ENCODE data around the gene SUSD3. TPM values are rescaled to one million over a fixed set of nuclear protein-coding genes. Genes with fewer than 3 reads are reported as not detected.

Gene SUSD3
- total and polyA plus RNA-seq, 10 of the 15 experiments (the other 5 are each of a cell fraction or from before 2014, with no cell fraction given), result 2.5 to 92.0 (median 31.1) TPM

- TF ChIP-seq USF1 (IDR thresholded peaks at IDR 0.05; ENCODE audit: borderline replicate concordance, extremely low read length, insufficient read depth, low read depth, low read length) (no peak), KAT2A (conservative IDR thresholded peaks at IDR 0.05; ENCODE audit: control insufficient read depth, low read depth, low read length) (no peak), PAX5 (IDR thresholded peaks at IDR 0.05; ENCODE audit: borderline replicate concordance, low read depth, low read length) (no peak), ZNF592 (IDR thresholded peaks at IDR 0.05) (no peak), E2F8 (IDR thresholded peaks at IDR 0.05; ENCODE audit: low read depth, partially characterized antibody) (no peak), IKZF1 (conservative IDR thresholded peaks at IDR 0.05) (peak; percentile 25; the same call in 1 of the 2 replicates), SMAD1 (IDR thresholded peaks at IDR 0.05; ENCODE audit: low read depth, partially characterized antibody) (no peak), MYC (IDR thresholded peaks at IDR 0.05; ENCODE audit: insufficient read depth, insufficient read length, insufficient replicate concordance, low read length, severe bottlenecking) (no peak), EED (IDR thresholded peaks at IDR 0.05; ENCODE audit: low read depth) (peak; percentile 16; the same call in 1 of the 2 replicates), ELK1 (IDR thresholded peaks at IDR 0.05; ENCODE audit: low read depth, low read length) (no peak), EGR1 (IDR thresholded peaks at IDR 0.05; ENCODE audit: borderline replicate concordance in 1 of 2, low read depth in 2 of 2, low read length in 2 of 2) (no peak)
These were observed 2.3 kb downstream of the SUSD3 start (continued) for GRCh38 chr9:93060746-93061259.
